Mesodermal cell (in vitro differentiated cells): ENCODE measurements around the gene BCO2.
"Not testable (repeated sequence)": the region's sequence is repeated elsewhere in the genome, so short reads cannot be mapped to it uniquely, and the experiment has no call there.

ENCODE experiments used
- H3K27ac ChIP-seq: 2 replicates; pipeline ENCODE4 v1.7.0; 2013; ENCODE audit warnings: mild to moderate bottlenecking, low read depth, low read length, moderate library complexity; ENCODE audit not compliant: severe bottlenecking
- H3K36me3 ChIP-seq: 2 replicates; pipeline ENCODE4 v1.7.1; 2013; ENCODE audit warnings: mild to moderate bottlenecking, low read length, moderate library complexity; ENCODE audit not compliant: control insufficient read depth, insufficient read depth
- H3K4me1 ChIP-seq: one replicate; pipeline ENCODE4 v1.7.1; 2013; ENCODE audit warnings: mild to moderate bottlenecking, low read length; ENCODE audit not compliant: insufficient read depth, control insufficient read depth, poor library complexity, severe bottlenecking
- H3K4me3 ChIP-seq: 2 replicates; pipeline ENCODE4 v1.7.0; 2013; ENCODE audit warnings: low read length, control low read depth, mild to moderate bottlenecking; ENCODE audit not compliant: insufficient read depth, poor library complexity, severe bottlenecking; ENCODE audit errors: extremely low read depth
- H3K9me3 ChIP-seq: 2 replicates; pipeline ENCODE4 v1.7.1; 2013; ENCODE audit warnings: mild to moderate bottlenecking, low read length, moderate library complexity; ENCODE audit not compliant: control insufficient read depth
- WGBS, 2 experiments: methylation state at CpG; one replicate each; pipeline ENCODE4 v1.1.5; 2013; ENCODE audit warnings: missing lambda C conversion rate in 2 of 2; ENCODE audit not compliant: insufficient coverage in 2 of 2; 5-methylcytosine and 5-hydroxymethylcytosine counted together

BCO2 gene

GRCh38 chr11:112186304-112186703 lies 11.0 kb downstream of the BCO2 start:
- Histone ChIP-seq H3K36me3 (no peaks in the 10 kb centered on the region), H3K4me3 (no peak overlapping the region), H3K27ac (no peak overlapping the region), H3K9me3 (peaks cover 3% of the 10 kb centered on the region), H3K4me1 (no peaks in the 10 kb centered on the region)

GRCh38 chr11:112195113-112195512 lies 19.8 kb downstream of the BCO2 start:
- 78 to 80% methylated on average over 9 to 11 of the region's 11 CpGs for WGBS, 2 experiments
- H3K27ac ChIP-seq, H3K9me3 ChIP-seq, H3K4me3 ChIP-seq, H3K36me3 ChIP-seq, H3K4me1 ChIP-seq: not testable (repeated sequence)

DNA sequence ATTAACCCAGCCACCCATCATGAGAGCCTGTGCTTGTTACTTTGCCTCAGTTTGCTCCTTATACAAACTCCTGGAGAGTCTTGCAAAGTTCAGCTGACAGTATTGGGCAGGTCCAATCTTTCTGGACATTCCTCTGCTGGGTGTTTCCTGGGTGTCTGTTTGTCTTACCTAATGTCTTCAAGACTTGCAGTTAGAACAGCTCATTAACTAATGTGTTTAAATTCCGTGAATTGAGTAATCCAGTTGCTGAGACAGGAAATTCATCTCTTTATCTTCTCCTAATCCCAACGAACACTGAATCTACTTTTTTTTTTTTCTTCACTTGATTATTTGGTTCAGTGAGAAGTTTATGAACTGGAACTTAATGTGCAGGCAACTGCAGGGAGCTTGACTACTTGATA lies 20.6 kb downstream of the BCO2 start:
- Histone ChIP-seq H3K9me3 (no peaks in the 10 kb centered on the region), H3K4me3 (no peak overlapping the region), H3K36me3 (no peaks in the 10 kb centered on the region), H3K4me1 (no peaks in the 10 kb centered on the region), H3K27ac (no peak overlapping the region)
- WGBS, 2 experiments, result 100% methylated on average over 1 of the region's 2 CpGs; no CpG with 5 or more reads in 1 of the 2 experiments

DNA sequence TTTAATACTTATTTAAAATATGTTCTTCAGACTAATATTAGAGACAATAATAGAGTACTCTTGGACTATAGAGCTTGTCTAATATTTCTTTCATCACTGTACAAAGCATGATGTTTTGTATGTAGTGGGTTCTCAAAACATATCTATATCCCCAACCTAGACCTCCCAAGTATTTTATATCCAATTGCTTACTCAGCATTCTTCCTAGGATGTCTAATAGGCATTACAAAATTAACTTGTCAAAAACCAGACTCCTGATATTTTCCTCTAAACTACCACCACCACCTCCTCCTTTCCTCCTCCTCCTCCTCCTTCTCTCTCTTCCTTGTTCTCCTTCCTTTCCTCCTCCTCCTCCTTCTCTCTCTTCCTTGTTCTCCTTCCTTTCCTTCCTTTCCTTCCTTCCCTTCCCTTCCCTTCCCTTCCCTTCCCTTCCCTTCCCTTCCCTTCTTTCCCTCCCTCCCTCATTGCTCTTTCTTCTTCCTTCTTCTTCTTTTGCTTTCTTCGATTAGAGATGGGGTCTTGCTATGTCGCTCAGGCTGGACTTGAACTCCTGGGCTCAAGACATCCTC lies 21.3 kb downstream of the BCO2 start:
- Histone ChIP-seq H3K36me3 (no peaks in the 10 kb centered on the region), H3K27ac (no peak overlapping the region)
- WGBS, 2 experiments, result 88 to 95% methylated on average over 2 of the region's 2 CpGs

DNA sequence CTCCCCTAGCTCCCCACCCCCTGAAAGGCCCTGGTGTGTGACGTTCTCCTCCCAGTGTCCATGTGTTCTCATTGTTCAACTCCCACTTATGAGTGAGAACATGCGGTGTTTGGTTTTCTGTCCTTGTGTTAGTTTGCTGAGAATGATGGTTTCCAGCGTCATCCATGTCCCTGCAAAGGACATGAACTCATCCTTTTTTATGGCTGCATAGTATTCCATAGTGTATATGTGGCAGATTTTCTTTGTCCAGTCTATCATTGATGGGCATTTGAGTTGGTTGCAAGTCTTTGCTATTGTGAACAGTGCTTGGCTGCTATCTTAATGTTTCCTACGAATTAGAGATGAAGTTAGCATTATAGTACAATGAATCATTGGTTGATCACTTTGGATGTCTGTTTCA lies 23.8 kb downstream of the BCO2 start:
- WGBS, 2 experiments, result no CpG with 5 or more reads among the region's 4 CpGs
- H3K36me3 ChIP-seq, H3K4me1 ChIP-seq, H3K4me3 ChIP-seq, H3K27ac ChIP-seq, H3K9me3 ChIP-seq: not testable (repeated sequence)

More for the DNA sequence above, 21.3 kb downstream of the BCO2 start:
- Histone ChIP-seq H3K4me3 (no peak overlapping the region), H3K9me3 (no peaks in the 10 kb centered on the region), H3K4me1 (no peaks in the 10 kb centered on the region)

DNA sequence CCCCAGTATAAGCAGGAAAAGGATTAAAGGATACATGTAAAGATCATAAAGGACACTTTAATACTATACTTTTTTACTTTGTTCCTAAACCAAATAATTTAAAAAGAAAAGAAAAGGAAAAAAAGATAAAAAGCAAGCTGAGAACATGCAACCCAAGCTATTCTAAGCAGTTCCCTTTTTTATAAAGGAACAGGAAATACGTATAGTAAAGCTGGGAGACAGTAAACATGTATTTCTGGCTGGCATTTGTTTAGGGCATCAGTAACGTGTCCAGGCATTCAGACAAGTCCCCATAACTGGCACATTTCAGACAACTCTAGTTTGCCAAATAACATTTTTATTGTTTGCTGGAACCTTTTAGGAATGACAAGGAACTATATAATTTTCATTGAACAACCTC lies 24.9 kb downstream of the BCO2 start:
- WGBS, 2 experiments, result no CpG with 5 or more reads among the region's 2 CpGs
- no peaks in the 10 kb centered on the region for H3K36me3 ChIP-seq
- no peak overlapping the region for H3K27ac ChIP-seq
- no peaks in the 10 kb centered on the region for H3K4me1 ChIP-seq
- no peaks in the 10 kb centered on the region for H3K9me3 ChIP-seq
- H3K4me3 ChIP-seq, result no peak overlapping the region

DNA sequence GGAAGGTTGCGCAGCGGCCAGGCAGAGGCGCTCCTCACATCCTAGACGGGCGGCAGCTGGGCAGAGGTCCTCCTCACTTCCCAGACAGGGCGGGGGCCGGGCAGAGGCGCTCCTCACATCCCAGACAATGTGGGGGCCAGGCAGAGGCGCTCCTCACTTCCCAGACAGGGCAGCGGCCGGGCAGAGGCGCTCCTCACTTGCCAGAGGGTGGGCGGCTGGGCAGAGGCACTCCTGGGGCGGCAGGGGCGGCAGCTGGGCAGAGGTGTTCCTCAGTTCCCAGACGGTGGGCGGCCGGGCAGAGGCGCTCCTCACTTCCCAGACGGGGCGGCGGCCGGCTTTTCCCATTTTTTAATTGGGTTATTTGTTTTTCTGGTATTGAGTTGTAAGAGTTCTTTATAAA lies 30.8 kb downstream of the BCO2 start:
- H3K9me3 ChIP-seq, result no peaks in the 10 kb centered on the region
- H3K27ac ChIP-seq, result no peak overlapping the region
- no peaks in the 10 kb centered on the region for H3K4me1 ChIP-seq
- 91 to 92% methylated on average over 20 to 22 of the region's 23 CpGs for WGBS, 2 experiments
- H3K36me3 ChIP-seq, result no peaks in the 10 kb centered on the region
- H3K4me3 ChIP-seq, result no peak overlapping the region

- no peak overlapping the region for H3K4me3 ChIP-seq
- no peaks in the 10 kb centered on the region for H3K4me1 ChIP-seq
- H3K36me3 ChIP-seq, result no peaks in the 10 kb centered on the region
- H3K9me3 ChIP-seq, result no peaks in the 10 kb centered on the region
- WGBS, 2 experiments, result no CpG with 5 or more reads among the region's 1 CpG
- no peak overlapping the region for H3K27ac ChIP-seq
These were observed 35.6 kb downstream of the BCO2 start for GRCh38 chr11:112210890-112211289.

DNA sequence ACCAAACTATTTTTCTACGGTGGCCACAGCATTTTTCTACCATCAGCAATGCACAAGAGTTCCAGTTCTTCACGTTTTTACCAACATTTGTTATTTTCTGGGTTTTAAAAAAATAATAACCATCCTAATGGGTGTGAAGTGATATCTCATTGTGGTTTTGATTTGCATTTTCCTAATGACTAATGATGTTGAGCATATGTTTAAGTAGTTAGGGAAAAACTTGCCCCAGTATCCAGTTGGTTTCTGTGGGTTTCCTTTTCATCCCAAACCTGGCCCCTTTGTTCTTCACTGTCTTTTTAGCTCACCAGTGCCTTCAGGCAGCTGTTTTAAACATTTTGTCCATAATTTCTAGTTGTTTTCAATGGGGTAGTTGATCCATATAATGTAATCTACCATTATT lies 36.2 kb downstream of the BCO2 start:
- no peaks in the 10 kb centered on the region for H3K9me3 ChIP-seq
- H3K4me1 ChIP-seq, result no peaks in the 10 kb centered on the region
- no peak overlapping the region for H3K27ac ChIP-seq
- no peak overlapping the region for H3K4me3 ChIP-seq
- WGBS, 2 experiments, result no CpG with 5 or more reads among the region's 2 CpGs
- H3K36me3 ChIP-seq, result no peaks in the 10 kb centered on the region

GRCh38 chr11:112212290-112212689 lies 37.0 kb downstream of the BCO2 start:
- no peak overlapping the region for H3K27ac ChIP-seq
- WGBS, 2 experiments, result 93 to 94% methylated on average over 2 of the region's 3 CpGs
- H3K4me3 ChIP-seq, result no peak overlapping the region
- H3K9me3 ChIP-seq, result no peaks in the 10 kb centered on the region
- no peaks in the 10 kb centered on the region for H3K4me1 ChIP-seq
- no peaks in the 10 kb centered on the region for H3K36me3 ChIP-seq

DNA sequence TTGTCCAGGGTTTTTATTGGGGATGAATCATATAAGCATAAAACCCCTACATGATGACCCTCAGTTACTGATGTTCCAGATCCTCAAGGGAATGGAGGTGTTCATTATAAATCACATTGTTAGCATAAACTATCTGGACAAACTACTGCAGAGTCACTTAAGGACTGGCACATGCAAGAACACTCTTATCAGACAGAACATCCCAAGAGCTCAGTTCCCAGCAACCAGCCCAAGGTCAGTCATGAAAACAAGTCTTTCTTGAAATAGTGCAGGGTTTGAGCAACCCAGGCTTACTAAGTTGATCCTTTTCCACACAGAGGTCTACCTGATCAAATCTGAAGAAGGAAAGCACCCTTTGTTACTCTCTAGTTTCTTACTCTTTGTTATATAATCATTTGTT lies 37.4 kb downstream of the BCO2 start:
- H3K9me3 ChIP-seq, result no peaks in the 10 kb centered on the region
- no peaks in the 10 kb centered on the region for H3K4me1 ChIP-seq
- no peak overlapping the region for H3K27ac ChIP-seq
- no peaks in the 10 kb centered on the region for H3K36me3 ChIP-seq
- H3K4me3 ChIP-seq, result no peak overlapping the region

GRCh38 chr11:112213753-112214152 lies 38.4 kb downstream of the BCO2 start:
- Histone ChIP-seq H3K4me3 (no peak overlapping the region), H3K4me1 (no peaks in the 10 kb centered on the region), H3K9me3 (no peaks in the 10 kb centered on the region), H3K36me3 (no peaks in the 10 kb centered on the region), H3K27ac (no peak overlapping the region)
- WGBS, 2 experiments, result 95 to 100% methylated on average over 2 to 4 of the region's 4 CpGs
